Measurements from ENCODE around the gene PHF20.

Gene PHF20

DNA sequence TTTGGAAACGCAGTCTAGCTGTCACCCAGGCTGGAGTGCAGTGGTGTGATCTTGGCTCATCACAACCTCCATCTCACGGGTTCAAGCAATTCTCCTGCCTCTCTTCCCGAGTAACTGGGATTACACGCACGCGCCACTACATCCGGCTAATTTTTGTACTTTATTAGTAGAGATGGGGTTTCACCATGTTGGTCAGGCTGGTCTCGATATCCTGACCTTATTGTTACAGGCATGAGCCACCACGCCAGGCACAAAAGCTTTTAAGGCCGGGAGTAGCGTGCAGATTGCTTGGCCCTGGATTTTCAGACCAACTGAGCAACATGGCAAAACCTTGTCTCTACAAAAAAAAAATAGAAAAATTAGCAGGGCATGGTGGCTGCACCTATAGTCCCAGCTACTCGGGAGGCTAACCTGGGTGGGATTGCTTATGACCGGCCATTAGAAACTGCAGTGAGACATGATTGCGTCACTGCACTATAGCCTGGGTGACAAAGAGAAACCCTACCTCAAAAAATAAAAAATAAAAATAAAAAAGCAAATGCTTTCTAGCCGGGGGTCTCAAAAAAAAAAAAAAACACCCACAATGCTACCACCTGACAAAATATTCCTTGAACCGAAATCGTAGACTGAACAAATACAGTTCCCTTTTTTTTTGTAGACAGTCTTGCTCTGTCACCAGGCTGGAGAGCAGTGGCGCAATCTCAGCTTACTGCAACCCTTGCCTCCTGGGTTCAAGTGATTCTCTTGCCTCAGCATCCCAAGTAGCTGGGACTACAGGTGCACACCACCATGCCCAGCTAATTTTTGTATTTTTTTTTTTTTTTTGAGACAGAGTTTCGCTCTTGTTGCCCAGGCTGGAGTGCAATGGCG is 44.7 kb upstream of the PHF20 start:
- Histone ChIP-seq H3K4me3 (replicated peaks; ENCODE audit: insufficient read depth, low read length) (no peak overlapping the region), H3K27ac (replicated peaks) (no peak overlapping the region), H3K27me3 (ENCODE audit: insufficient read depth, poor library complexity, severe bottlenecking) (no peaks in the 10 kb centered on the region)
- DNase-seq (ENCODE audit: low read depth in 1 of 2, low spot score in 1 of 2), result peak in 1 of 2 experiments; percentile 86
- TF ChIP-seq, protein P1, sequence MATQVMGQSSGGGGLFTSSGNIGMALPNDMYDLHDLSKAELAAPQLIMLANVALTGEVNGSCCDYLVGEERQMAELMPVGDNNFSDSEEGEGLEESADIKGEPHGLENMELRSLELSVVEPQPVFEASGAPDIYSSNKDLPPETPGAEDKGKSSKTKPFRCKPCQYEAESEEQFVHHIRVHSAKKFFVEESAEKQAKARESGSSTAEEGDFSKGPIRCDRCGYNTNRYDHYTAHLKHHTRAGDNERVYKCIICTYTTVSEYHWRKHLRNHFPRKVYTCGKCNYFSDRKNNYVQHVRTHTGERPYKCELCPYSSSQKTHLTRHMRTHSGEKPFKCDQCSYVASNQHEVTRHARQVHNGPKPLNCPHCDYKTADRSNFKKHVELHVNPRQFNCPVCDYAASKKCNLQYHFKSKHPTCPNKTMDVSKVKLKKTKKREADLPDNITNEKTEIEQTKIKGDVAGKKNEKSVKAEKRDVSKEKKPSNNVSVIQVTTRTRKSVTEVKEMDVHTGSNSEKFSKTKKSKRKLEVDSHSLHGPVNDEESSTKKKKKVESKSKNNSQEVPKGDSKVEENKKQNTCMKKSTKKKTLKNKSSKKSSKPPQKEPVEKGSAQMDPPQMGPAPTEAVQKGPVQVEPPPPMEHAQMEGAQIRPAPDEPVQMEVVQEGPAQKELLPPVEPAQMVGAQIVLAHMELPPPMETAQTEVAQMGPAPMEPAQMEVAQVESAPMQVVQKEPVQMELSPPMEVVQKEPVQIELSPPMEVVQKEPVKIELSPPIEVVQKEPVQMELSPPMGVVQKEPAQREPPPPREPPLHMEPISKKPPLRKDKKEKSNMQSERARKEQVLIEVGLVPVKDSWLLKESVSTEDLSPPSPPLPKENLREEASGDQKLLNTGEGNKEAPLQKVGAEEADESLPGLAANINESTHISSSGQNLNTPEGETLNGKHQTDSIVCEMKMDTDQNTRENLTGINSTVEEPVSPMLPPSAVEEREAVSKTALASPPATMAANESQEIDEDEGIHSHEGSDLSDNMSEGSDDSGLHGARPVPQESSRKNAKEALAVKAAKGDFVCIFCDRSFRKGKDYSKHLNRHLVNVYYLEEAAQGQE (IDR thresholded peaks at IDR 0.05; ENCODE audit: insufficient replicate concordance, low read depth), result no peak
- peak; percentile 87 for TF ChIP-seq SPI1 (IDR thresholded peaks at IDR 0.05; ENCODE audit: borderline replicate concordance, low read depth)

DNA sequence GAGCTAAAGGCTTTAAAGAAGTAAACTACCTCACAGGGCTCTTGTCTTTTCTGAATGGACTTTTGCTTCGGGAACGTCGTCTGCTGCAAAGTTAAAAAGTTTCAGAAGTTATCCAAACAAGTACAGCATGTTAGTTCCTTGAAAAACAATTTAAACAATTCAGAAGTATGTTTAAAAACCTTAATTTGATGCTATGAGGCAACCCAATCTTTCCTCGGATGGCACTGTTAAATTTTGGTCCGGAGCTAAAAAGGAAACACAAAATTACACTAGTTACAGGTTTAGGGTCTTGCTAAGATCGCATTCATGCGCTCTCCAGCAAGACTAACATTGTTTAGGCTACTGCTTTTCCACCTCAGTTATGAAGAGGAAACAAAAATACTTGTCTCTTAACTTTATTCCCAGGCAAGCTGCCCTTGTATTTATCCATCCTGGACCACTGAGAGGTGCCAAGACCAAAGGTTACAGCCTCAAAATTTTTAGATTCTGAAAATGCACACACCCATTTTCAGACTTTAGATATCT is 42.5 kb upstream of the PHF20 start:
- H3K27ac ChIP-seq (replicated peaks), result no peak overlapping the region
- no peaks in the 10 kb centered on the region for H3K27me3 ChIP-seq (ENCODE audit: insufficient read depth, poor library complexity, severe bottlenecking)
- no peak for DNase-seq (ENCODE audit: low read depth in 1 of 2, low spot score in 1 of 2)
- H3K4me3 ChIP-seq (replicated peaks; ENCODE audit: insufficient read depth, low read length), result no peak overlapping the region
- no peak for TF ChIP-seq GABPA (IDR thresholded peaks at IDR 0.05; ENCODE audit: low read depth)
- no peak for TF ChIP-seq SPI1 (IDR thresholded peaks at IDR 0.05; ENCODE audit: borderline replicate concordance, low read depth)
- TF ChIP-seq, protein P1 (IDR thresholded peaks at IDR 0.05; ENCODE audit: insufficient replicate concordance, low read depth), result no peak
- TF ChIP-seq CTCF (IDR thresholded peaks at IDR 0.05; ENCODE audit: insufficient read depth, low read length), result no peak
- TF ChIP-seq POLR2AphosphoS5 (IDR thresholded peaks at IDR 0.05; ENCODE audit: low read depth), result no peak

DNA sequence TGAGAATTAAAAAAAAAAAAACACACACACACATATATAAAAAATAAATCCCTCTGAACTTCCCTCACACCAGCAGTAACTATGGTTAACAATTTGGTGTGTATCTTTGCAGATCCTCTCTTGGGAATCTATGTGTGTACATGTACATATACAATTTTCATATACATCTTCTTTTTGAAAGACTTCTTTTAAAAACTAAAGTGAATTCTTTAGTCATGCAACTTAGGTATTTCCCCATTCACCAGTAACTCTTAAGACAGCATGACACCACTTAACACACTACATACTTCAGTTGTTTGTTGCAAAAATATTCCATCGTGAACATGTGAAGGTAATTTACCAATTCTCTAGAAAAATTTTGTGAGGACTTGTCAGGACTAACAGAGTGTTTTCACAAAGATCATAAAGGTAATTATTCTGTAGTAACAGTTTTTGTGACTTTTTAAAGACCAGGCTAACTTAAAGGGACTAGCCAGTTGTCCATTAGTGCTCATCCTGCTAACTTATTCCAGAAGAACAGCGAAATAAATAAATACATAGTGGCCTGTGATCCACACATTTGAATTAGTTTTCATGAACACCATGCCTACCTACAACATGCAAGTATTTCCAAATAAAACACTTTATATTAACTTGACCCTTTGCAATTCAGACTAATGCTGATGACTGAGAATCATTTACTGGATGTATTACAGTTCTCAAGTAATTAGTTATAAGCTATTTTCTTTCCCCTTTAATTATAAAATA is 41.8 kb upstream of the PHF20 start:
- no peaks in the 10 kb centered on the region for H3K27me3 ChIP-seq (ENCODE audit: insufficient read depth, poor library complexity, severe bottlenecking)
- no peak overlapping the region for H3K4me3 ChIP-seq (replicated peaks; ENCODE audit: insufficient read depth, low read length)
- H3K27ac ChIP-seq (replicated peaks), result no peak overlapping the region
- no peak for DNase-seq (ENCODE audit: low read depth in 1 of 2, low spot score in 1 of 2)
- TF ChIP-seq CTCF (IDR thresholded peaks at IDR 0.05; ENCODE audit: insufficient read depth, low read length), result no peak
- no peak for TF ChIP-seq SPI1 (IDR thresholded peaks at IDR 0.05; ENCODE audit: borderline replicate concordance, low read depth)
- TF ChIP-seq GABPA (IDR thresholded peaks at IDR 0.05; ENCODE audit: low read depth), result no peak
- TF ChIP-seq, protein P1 (IDR thresholded peaks at IDR 0.05; ENCODE audit: insufficient replicate concordance, low read depth), result no peak
- no peak for TF ChIP-seq POLR2AphosphoS5 (IDR thresholded peaks at IDR 0.05; ENCODE audit: low read depth)

Data from HL-60 (cell line).